Measurements from ENCODE around the gene ZNRF3.

- TF ChIP-seq, protein P1, sequence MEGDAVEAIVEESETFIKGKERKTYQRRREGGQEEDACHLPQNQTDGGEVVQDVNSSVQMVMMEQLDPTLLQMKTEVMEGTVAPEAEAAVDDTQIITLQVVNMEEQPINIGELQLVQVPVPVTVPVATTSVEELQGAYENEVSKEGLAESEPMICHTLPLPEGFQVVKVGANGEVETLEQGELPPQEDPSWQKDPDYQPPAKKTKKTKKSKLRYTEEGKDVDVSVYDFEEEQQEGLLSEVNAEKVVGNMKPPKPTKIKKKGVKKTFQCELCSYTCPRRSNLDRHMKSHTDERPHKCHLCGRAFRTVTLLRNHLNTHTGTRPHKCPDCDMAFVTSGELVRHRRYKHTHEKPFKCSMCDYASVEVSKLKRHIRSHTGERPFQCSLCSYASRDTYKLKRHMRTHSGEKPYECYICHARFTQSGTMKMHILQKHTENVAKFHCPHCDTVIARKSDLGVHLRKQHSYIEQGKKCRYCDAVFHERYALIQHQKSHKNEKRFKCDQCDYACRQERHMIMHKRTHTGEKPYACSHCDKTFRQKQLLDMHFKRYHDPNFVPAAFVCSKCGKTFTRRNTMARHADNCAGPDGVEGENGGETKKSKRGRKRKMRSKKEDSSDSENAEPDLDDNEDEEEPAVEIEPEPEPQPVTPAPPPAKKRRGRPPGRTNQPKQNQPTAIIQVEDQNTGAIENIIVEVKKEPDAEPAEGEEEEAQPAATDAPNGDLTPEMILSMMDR (IDR thresholded peaks at IDR 0.05; ENCODE audit: insufficient read depth, low read length, poor library complexity, severe bottlenecking): no peak
- TF ChIP-seq EZH2phosphoT487 (conservative IDR thresholded peaks at IDR 0.05; ENCODE audit: low read length): no peak
Observed at GRCh38 chr22:28910569-28911303, 27.4 kb downstream of the ZNRF3 start.

Measured in SU-DHL-6 (cell line).